Left ventricle myocardium inferior (tissue), 1 donor: ENCODE results near the gene ZNF664. TPM values are rescaled to one million over a fixed set of nuclear protein-coding genes. Genes with fewer than 3 reads are reported as not detected.
A peak's percentile ranks its signal among the peaks of the same experiment; 100 is the strongest.

Source experiments
- DNase-seq: peaks from one replicate; pipeline ENCODE4 v3.0.0-alpha.2; 2020
- H3K27ac ChIP-seq: fragments of 200-600 bp; replicated peaks from 2 replicates; pipeline ENCODE4 v1.8.0; 2021
- H3K27me3 ChIP-seq: fragments of 200-600 bp; 2 replicates; pipeline ENCODE4 v1.8.0; 2021; ENCODE audit warnings: low read depth
- H3K36me3 ChIP-seq: fragments of 200-600 bp; 2 replicates; pipeline ENCODE4 v1.8.0; 2021
- H3K4me1 ChIP-seq: fragments of 200-600 bp; 2 replicates; pipeline ENCODE4 v1.8.0; 2021
- H3K4me3 ChIP-seq: fragments of 200-600 bp; 2 replicates; pipeline ENCODE4 v1.8.0; 2021; ENCODE audit warnings: mild to moderate bottlenecking, moderate library complexity
- H3K9me3 ChIP-seq: fragments of 200-600 bp; replicated peaks from 2 replicates; pipeline ENCODE4 v1.8.0; 2021
- CTCF ChIP-seq: fragments of 200-600 bp; IDR thresholded peaks from 2 replicates; pipeline ENCODE4 v1.8.0; 2021; ENCODE audit warnings: antibody characterized with exemption, mild to moderate bottlenecking, borderline replicate concordance
- intact Hi-C: fragments of 100-400 bp; cut with micrococcal nuclease; formaldehyde crosslinking; loops from one replicate; pipeline ENCODE4 v1.11.0; 2022
- total RNA-seq: library from RNA; stranded (reverse); fragmentation: NEBNext Ultra II Directional; extraction: Animal tissue kit (Norgen Biotek cat#: 25700); gene quantifications from one replicate; pipeline ENCODE4 v1.2.1, GENCODE V29; 2021
- donor health status: DM: no; HTN: yes; CAD: no; lungs with severe emphysema.

Gene ZNF664
- total RNA-seq, 1 donor from 2014 or later = 80.7 TPM

- H3K27ac ChIP-seq = peak overlapping the region; percentile 41
- H3K36me3 ChIP-seq = no peaks in the 10 kb centered on the region
- no peak for DNase-seq
- TF ChIP-seq CTCF = no peak
- H3K27me3 ChIP-seq = no peaks in the 10 kb centered on the region
- intact Hi-C loops = no loop called here
- H3K9me3 ChIP-seq = no peaks in the 10 kb centered on the region
- H3K4me1 ChIP-seq = peaks cover 28% of the 10 kb centered on the region
- H3K4me3 ChIP-seq = no peak overlapping the region
Observed at GRCh38 chr12:124020514-124020949, 47.5 kb downstream of the ZNF664 start.

GRCh38 chr12:124021007-124021406, 48.0 kb downstream of the ZNF664 start:
- no peaks in the 10 kb centered on the region for H3K36me3 ChIP-seq
- peaks cover 28% of the 10 kb centered on the region for H3K4me1 ChIP-seq
- H3K4me3 ChIP-seq = no peak overlapping the region
- intact Hi-C loops = no loop called here
- peak overlapping the region; percentile 41 for H3K27ac ChIP-seq
- no peaks in the 10 kb centered on the region for H3K9me3 ChIP-seq
- DNase-seq = no peak
- TF ChIP-seq CTCF = no peak
- no peaks in the 10 kb centered on the region for H3K27me3 ChIP-seq

- no peak overlapping the region for H3K27ac ChIP-seq
- no peak overlapping the region for H3K4me3 ChIP-seq
- H3K4me1 ChIP-seq = peaks cover 40% of the 10 kb centered on the region
- no peaks in the 10 kb centered on the region for H3K9me3 ChIP-seq
- no peaks in the 10 kb centered on the region for H3K36me3 ChIP-seq
- no peaks in the 10 kb centered on the region for H3K27me3 ChIP-seq
- DNase-seq = no peak
- intact Hi-C loops = no loop called here
- no peak for TF ChIP-seq CTCF
Observed at GRCh38 chr12:124022161-124022560, 49.1 kb downstream of the ZNF664 start.

GRCh38 chr12:124024263-124024678, 51.3 kb downstream of the ZNF664 start:
- H3K4me1 ChIP-seq = peaks cover 55% of the 10 kb centered on the region
- no peaks in the 10 kb centered on the region for H3K27me3 ChIP-seq
- DNase-seq = no peak
- no peak overlapping the region for H3K27ac ChIP-seq
- intact Hi-C loops = no loop called here
- H3K4me3 ChIP-seq = no peak overlapping the region
- no peaks in the 10 kb centered on the region for H3K9me3 ChIP-seq
- no peaks in the 10 kb centered on the region for H3K36me3 ChIP-seq
- no peak for TF ChIP-seq CTCF

GRCh38 chr12:124024776-124025175, 51.8 kb downstream of the ZNF664 start:
- Histone ChIP-seq H3K36me3 (no peaks in the 10 kb centered on the region), H3K9me3 (no peaks in the 10 kb centered on the region), H3K27me3 (no peaks in the 10 kb centered on the region), H3K27ac (no peak overlapping the region), H3K4me1 (peaks cover 55% of the 10 kb centered on the region), H3K4me3 (no peak overlapping the region)
- intact Hi-C loops = no loop called here
- DNase-seq = no peak
- TF ChIP-seq CTCF = no peak

GRCh38 chr12:124025661-124026060, 52.6 kb downstream of the ZNF664 start:
- intact Hi-C loops = no loop called here
- TF ChIP-seq CTCF = no peak
- Histone ChIP-seq H3K27me3 (no peaks in the 10 kb centered on the region), H3K36me3 (no peaks in the 10 kb centered on the region), H3K9me3 (no peaks in the 10 kb centered on the region), H3K4me1 (peaks cover 55% of the 10 kb centered on the region), H3K4me3 (no peak overlapping the region), H3K27ac (no peak overlapping the region)
- no peak for DNase-seq
